Measurements from ENCODE around the gene BHLHA9.

BHLHA9 gene

DNA sequence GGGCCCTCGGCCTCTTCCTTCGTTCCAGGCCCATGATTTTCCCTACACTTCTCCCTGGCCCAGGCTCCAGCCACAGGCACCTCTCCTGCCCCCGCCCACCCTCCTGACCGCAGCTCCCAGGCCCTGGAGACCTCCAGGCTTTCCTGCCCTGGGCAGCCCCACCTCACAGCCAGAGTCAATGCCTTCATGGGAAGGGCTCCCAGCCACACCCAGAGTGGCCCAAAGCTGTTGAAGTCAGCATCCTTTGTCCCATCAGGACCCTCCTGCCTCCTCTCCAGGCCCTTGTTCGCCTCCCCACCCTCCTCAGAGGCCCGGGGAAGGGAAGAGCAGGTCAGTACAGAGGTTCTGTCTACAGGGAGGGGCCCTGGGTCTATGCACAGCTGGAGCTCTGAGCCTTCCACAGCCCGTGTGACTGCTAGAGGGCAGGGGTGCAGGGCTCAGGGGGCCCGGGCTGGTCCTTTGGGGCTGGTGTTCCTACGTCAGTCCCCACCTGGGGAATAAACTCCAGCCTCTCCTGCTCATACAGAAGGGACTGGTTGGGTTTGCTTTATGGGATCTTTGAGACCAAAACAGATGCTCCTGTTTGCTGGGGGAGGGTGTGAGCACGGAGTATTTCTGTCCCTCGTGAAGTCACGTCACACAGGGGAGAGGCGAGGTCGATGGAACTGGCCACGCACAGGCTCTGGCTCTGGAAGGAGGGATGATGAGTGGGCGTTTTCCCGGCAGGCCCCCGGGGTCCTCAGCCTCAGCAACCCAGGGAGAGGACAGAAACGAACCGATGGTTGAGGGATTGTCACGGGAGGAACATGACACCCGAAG is 29.5 kb downstream of the BHLHA9 start:
- H3K27me3 ChIP-seq (ENCODE audit: low read depth, low read length) = no peaks in the 10 kb centered on the region

DNA sequence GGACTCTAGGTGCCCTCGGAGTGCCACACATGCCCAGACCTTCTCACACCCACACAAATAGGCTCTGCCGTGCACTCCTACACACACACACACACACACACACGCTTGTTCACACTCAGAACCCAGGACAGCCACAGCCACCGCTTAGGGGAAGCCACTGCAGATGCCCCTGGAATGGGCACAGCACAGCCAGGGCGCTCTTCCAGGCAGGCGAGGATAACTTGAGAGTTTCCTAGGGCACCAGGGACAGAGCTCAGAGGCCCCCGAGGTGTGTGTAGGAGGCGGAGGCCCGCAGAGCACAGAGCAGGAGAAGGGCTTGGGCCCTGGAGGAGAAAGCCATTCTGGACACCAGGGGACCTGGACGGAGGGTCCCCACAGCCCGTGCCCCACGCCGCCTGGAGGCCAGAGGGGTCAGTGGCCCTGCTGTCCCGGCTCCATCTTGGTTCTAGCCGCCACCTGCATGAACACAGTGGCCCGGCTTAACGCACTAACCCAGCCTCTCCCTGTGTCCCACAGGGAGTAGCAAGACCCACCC is 30.2 kb downstream of the BHLHA9 start:
- Histone ChIP-seq H3K27me3 (ENCODE audit: low read depth, low read length) (no peaks in the 10 kb centered on the region), H3K27ac (ENCODE audit: low read length) (no peak overlapping the region), H2AFZ (ENCODE audit: low read depth, low read length) (no peak overlapping the region), H3K4me3 (ENCODE audit: low read length) (no peak overlapping the region), H3K36me3 (replicated peaks; ENCODE audit: low read depth, low read length) (no peaks in the 10 kb centered on the region), H3K4me1 (ENCODE audit: low read length) (no peaks in the 10 kb centered on the region), H3K9ac (ENCODE audit: low read length) (no peak overlapping the region), H3K4me2 (ENCODE audit: low read length) (no peak overlapping the region), H4K20me1 (ENCODE audit: insufficient read depth, low read length) (no peaks in the 10 kb centered on the region), H3K9me3 (ENCODE audit: insufficient read depth, low read length) (no peaks in the 10 kb centered on the region), H3K79me2 (ENCODE audit: low read length) (no peaks in the 10 kb centered on the region)
- TF ChIP-seq, protein P1, sequence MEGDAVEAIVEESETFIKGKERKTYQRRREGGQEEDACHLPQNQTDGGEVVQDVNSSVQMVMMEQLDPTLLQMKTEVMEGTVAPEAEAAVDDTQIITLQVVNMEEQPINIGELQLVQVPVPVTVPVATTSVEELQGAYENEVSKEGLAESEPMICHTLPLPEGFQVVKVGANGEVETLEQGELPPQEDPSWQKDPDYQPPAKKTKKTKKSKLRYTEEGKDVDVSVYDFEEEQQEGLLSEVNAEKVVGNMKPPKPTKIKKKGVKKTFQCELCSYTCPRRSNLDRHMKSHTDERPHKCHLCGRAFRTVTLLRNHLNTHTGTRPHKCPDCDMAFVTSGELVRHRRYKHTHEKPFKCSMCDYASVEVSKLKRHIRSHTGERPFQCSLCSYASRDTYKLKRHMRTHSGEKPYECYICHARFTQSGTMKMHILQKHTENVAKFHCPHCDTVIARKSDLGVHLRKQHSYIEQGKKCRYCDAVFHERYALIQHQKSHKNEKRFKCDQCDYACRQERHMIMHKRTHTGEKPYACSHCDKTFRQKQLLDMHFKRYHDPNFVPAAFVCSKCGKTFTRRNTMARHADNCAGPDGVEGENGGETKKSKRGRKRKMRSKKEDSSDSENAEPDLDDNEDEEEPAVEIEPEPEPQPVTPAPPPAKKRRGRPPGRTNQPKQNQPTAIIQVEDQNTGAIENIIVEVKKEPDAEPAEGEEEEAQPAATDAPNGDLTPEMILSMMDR (IDR thresholded peaks at IDR 0.05; ENCODE audit: low read depth, low read length) = no peak
- TF ChIP-seq EZH2phosphoT487 (IDR thresholded peaks at IDR 0.05; ENCODE audit: low read depth) = no peak

More for the DNA sequence above, 29.5 kb downstream of the BHLHA9 start:
- H3K27ac ChIP-seq (ENCODE audit: low read length) = no peak overlapping the region
- H3K4me1 ChIP-seq (ENCODE audit: low read length) = no peaks in the 10 kb centered on the region
- H3K36me3 ChIP-seq (replicated peaks; ENCODE audit: low read depth, low read length) = no peaks in the 10 kb centered on the region
- H3K9me3 ChIP-seq (ENCODE audit: insufficient read depth, low read length) = no peaks in the 10 kb centered on the region
- no peaks in the 10 kb centered on the region for H4K20me1 ChIP-seq (ENCODE audit: insufficient read depth, low read length)
- H3K9ac ChIP-seq (ENCODE audit: low read length) = no peak overlapping the region
- no peak overlapping the region for H2AFZ ChIP-seq (ENCODE audit: low read depth, low read length)
- no peak overlapping the region for H3K4me2 ChIP-seq (ENCODE audit: low read length)
- H3K4me3 ChIP-seq (ENCODE audit: low read length) = no peak overlapping the region
- H3K79me2 ChIP-seq (ENCODE audit: low read length) = no peaks in the 10 kb centered on the region
- TF ChIP-seq, protein P1 (IDR thresholded peaks at IDR 0.05; ENCODE audit: low read depth, low read length) = no peak
- TF ChIP-seq EZH2phosphoT487 (IDR thresholded peaks at IDR 0.05; ENCODE audit: low read depth) = no peak

DNA sequence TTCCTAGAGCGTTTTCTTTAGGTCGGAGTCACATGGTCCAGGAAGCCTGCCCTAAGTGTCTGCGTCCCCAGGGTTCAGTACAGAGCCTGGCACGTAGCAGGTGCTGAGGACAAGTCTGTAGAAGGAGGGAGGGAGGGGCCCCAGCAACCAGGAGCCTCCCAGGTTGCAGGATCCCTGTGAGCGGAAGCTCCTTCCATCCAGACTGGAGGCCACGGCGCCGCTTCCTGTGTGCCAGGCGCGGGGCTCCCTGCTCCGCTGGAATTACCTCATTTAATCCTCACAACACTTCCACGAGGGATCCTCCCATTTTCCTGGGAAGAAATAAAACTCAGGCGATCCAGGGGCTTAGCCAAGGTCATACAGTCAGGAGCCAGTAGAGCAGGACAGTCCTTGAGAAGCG is 31.3 kb downstream of the BHLHA9 start:
- no peaks in the 10 kb centered on the region for H3K27me3 ChIP-seq (ENCODE audit: low read depth, low read length)
- no peak overlapping the region for H3K9ac ChIP-seq (ENCODE audit: low read length)
- no peaks in the 10 kb centered on the region for H3K79me2 ChIP-seq (ENCODE audit: low read length)

DNA sequence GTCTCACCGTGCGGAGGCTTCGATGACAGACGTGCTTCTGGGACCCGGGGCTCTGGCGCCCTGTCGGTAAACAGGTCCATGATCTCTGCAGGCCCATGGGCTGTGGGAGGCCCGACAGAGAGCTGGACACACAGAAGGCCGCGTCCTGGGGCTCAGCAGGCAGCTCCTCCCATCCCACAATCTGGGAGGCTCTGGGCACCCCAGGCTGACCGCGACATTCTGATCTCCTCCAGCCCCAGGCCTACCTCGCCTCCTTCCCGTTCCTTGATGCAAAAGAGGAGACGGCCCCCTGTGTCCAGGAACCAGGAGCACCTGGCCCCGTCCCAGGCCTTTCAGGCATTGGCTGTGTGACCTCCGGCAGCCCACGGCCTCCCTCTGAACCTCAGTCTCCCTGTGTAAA is 32.5 kb downstream of the BHLHA9 start:
- no peak overlapping the region for H3K9ac ChIP-seq (ENCODE audit: low read length)
- H3K9me3 ChIP-seq (ENCODE audit: insufficient read depth, low read length) = no peaks in the 10 kb centered on the region
- no peak overlapping the region for H3K4me2 ChIP-seq (ENCODE audit: low read length)
- no peak overlapping the region for H3K27ac ChIP-seq (ENCODE audit: low read length)
- H3K36me3 ChIP-seq (replicated peaks; ENCODE audit: low read depth, low read length) = no peaks in the 10 kb centered on the region
- no peaks in the 10 kb centered on the region for H3K4me1 ChIP-seq (ENCODE audit: low read length)
- no peak overlapping the region for H3K4me3 ChIP-seq (ENCODE audit: low read length)
- no peaks in the 10 kb centered on the region for H3K79me2 ChIP-seq (ENCODE audit: low read length)
- no peak overlapping the region for H2AFZ ChIP-seq (ENCODE audit: low read depth, low read length)
- H4K20me1 ChIP-seq (ENCODE audit: insufficient read depth, low read length) = no peaks in the 10 kb centered on the region
- H3K27me3 ChIP-seq (ENCODE audit: low read depth, low read length) = no peaks in the 10 kb centered on the region
- TF ChIP-seq, protein P1 (IDR thresholded peaks at IDR 0.05; ENCODE audit: low read depth, low read length) = no peak
- TF ChIP-seq EZH2phosphoT487 (IDR thresholded peaks at IDR 0.05; ENCODE audit: low read depth) = no peak

More for the DNA sequence above, 31.3 kb downstream of the BHLHA9 start:
- no peaks in the 10 kb centered on the region for H3K4me1 ChIP-seq (ENCODE audit: low read length)
- no peaks in the 10 kb centered on the region for H4K20me1 ChIP-seq (ENCODE audit: insufficient read depth, low read length)
- no peak overlapping the region for H2AFZ ChIP-seq (ENCODE audit: low read depth, low read length)
- no peak overlapping the region for H3K4me3 ChIP-seq (ENCODE audit: low read length)
- H3K9me3 ChIP-seq (ENCODE audit: insufficient read depth, low read length) = no peaks in the 10 kb centered on the region
- TF ChIP-seq EZH2phosphoT487 (IDR thresholded peaks at IDR 0.05; ENCODE audit: low read depth) = no peak
- TF ChIP-seq, protein P1 (IDR thresholded peaks at IDR 0.05; ENCODE audit: low read depth, low read length) = no peak
- no peak overlapping the region for H3K27ac ChIP-seq (ENCODE audit: low read length)
- H3K36me3 ChIP-seq (replicated peaks; ENCODE audit: low read depth, low read length) = no peaks in the 10 kb centered on the region
- H3K4me2 ChIP-seq (ENCODE audit: low read length) = no peak overlapping the region
